Measurements from ENCODE around the gene ATP6V1A.

The ATP6V1A gene

DNA sequence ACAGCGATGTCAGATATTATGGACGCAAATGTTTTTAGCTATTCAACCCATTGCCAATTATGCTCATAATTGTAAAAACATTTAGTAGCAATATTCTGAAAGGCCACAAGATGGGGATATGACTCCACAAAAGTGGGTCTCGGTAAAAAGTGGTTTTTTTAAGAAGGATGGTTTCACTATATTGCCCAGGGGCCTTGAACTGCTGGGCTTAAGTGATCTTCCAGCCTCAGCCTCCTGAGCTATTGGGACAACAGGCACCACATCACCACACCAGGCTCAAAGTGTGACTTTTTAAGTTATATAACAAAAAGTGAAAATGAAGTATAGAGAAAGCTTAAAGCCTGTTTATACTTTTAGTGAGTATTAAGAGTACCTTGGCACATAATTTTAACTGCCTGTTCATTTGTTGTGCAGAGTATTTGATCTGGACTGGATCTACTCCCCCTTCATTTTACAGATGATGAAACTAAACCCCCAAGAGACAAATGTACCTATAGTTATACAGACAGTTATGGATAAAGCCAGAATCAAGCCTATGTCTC lies 10.2 kb upstream of the ATP6V1A start:
- Mint-ChIP-seq H3K4me3 (no peak overlapping the region), H3K27ac (peak overlapping the region; percentile 88), H3K36me3 (no peaks in the 10 kb centered on the region), H3K9me3 (ENCODE audit: low read depth) (no peaks in the 10 kb centered on the region), H3K27me3 (no peaks in the 10 kb centered on the region), H3K4me1 (ENCODE audit: low read depth) (peaks cover 65% of the 10 kb centered on the region)

DNA sequence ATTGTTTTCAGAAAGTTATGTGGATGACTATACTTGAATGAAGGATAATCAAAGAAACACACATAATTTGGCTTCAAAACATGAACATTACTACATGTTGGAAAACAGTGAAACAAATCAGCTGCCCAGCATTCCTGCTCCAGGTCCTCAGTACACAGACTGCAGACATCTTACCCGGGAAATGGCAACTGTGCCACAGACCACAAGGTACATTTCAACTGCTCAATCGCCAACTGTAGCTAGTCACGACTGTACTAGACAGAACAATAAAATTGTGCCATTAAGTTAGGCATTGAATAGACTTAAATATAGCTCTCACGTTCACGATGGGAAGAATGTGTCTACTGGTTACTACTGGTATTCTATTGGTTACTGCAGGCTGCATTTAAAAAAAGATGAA lies 5.7 kb upstream of the ATP6V1A start:
- Mint-ChIP-seq H3K4me1 (ENCODE audit: low read depth) (peaks cover 68% of the 10 kb centered on the region), H3K27me3 (no peaks in the 10 kb centered on the region), H3K27ac (peak overlapping the region; percentile 0), H3K4me3 (peak overlapping the region; percentile 48), H3K36me3 (peaks cover 5% of the 10 kb centered on the region), H3K9me3 (ENCODE audit: low read depth) (no peaks in the 10 kb centered on the region)

DNA sequence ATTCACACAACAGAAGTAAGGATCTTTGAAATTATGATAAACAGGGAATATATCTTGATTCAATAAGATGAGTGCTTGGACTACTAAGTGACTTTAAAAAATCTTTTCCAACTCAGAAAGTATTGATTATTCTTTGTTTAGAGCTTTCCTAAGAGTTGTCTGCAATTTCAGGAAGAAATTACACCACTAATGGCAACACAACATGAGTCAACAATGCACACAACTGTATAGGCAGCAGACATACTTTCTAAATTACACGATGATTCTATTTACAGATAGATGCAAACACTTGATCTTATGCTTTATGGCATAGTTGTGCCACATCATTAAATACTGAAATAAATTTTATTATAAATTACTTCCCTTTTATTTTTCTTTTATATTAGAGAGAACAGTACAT lies 5.2 kb upstream of the ATP6V1A start:
- H3K4me3 Mint-ChIP-seq: peak overlapping the region; percentile 23
- H3K27ac Mint-ChIP-seq: no peak overlapping the region
- H3K27me3 Mint-ChIP-seq: no peaks in the 10 kb centered on the region
- no peaks in the 10 kb centered on the region for H3K9me3 Mint-ChIP-seq (ENCODE audit: low read depth)
- peaks cover 5% of the 10 kb centered on the region for H3K36me3 Mint-ChIP-seq
- peaks cover 66% of the 10 kb centered on the region for H3K4me1 Mint-ChIP-seq (ENCODE audit: low read depth)

DNA sequence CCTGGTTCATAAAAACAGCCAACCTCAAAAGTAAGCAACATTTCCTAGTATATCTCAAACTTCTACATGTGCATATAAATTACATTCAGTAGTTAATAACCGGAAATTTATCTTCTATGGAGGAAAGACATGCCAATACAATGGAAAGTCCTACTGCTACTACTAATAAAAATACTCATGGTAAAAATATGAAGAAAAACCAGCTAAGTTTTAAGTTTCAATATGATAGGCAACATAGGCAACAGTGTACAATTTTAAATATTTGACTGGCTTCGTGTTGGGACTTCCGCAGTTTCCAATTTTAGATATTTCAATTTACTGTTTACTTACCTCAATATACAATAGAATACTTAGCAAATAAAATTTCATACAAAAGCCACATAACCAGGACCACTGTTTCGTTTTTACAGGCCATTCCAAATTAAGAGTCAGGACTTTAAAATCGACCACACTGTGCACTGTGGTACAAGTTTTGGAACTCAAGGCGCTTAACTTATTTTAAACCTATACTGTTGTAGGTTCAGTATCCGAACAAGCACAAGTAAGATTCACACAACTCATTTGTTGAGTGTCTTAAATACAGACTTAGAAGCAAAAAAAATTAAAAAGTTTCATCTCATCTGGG lies 3.7 kb upstream of the ATP6V1A start:
- peaks cover 5% of the 10 kb centered on the region for H3K36me3 Mint-ChIP-seq

DNA sequence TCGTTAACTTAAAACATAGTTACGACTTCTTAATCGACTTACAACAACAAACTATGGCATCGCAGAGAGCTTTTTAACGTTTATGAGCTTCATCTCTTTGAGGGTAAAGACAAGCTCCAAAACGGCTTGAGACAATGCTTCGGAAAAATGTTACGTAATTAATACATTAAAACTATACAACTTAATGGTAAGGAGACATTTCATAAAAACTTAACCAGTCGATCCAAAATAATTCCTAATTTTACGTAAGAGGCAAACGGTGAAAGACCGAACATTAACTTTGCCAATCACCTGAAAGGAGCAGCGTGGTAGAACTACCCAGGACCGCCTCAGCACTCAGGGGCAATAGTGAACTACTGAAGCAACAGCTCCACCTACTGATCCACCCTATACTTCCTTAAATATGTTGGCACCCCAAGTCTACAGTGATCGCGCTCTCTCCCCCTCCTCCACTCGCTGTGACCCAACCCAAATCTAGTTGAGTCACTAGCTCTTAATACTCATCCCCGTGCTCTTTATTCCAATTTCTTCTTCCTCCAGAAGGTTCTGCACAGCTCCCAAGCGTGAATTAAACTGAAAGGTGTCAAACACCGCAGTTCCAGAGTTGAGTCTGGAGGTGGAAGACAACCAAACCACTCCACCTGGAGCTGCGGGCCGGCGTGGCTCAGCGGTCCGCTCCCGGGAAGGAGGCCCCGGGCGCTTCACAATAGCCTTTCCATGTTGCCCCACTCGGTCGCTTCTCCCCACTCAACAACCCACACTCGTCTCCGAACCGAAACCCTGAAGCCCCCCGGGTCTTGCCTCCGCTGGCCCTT lies 1.7 kb upstream of the ATP6V1A start:
- Mint-ChIP-seq H3K27ac (peak overlapping the region; percentile 95), H3K27me3 (no peaks in the 10 kb centered on the region), H3K4me3 (peak overlapping the region; percentile 95), H3K4me1 (ENCODE audit: low read depth) (peaks cover 70% of the 10 kb centered on the region), H3K9me3 (ENCODE audit: low read depth) (no peaks in the 10 kb centered on the region), H3K36me3 (peaks cover 5% of the 10 kb centered on the region)

More for the DNA sequence above, 3.7 kb upstream of the ATP6V1A start:
- H3K4me1 Mint-ChIP-seq (ENCODE audit: low read depth): peaks cover 62% of the 10 kb centered on the region
- H3K4me3 Mint-ChIP-seq: peak overlapping the region; percentile 95
- no peaks in the 10 kb centered on the region for H3K27me3 Mint-ChIP-seq
- no peaks in the 10 kb centered on the region for H3K9me3 Mint-ChIP-seq (ENCODE audit: low read depth)
- H3K27ac Mint-ChIP-seq: no peak overlapping the region

DNA sequence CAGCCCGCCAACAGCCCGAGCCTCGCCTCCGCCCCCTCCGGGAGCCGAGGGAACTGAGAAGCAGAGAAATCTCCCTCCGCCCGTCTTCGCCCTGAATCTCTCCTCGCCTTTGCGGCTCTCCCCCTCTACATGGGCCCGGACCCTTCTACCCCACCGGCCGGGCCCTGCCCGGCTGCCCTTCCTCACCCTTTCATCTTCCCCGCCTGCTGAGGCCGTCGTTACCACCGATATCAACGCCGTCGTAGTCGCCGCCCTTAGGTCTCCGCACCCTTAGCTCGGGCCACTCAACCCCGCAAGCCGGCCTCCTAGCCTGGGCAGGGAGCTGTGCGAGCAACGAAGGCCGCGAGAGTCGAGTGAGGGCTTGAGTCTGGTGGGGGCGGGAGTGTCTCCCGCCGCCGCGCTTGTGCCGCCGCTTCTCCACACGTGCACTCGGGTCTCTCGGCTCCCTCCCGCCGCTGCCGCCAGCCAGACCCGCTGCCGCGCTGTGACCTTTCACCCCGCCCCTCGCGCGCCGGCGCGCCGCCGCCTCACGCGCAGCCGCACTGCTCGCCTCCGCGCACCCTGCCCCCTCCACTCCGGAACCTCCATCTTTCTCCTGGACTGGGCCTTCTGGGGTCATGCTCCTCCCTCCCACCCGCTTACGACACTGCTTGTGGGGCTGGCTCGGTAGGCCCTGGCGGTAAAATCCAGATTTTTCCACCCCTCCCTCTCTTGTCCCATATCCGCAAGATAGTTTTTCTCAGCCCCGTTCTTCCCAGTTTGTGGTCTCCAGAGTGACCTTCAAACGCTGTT lies 883 bp upstream of the ATP6V1A start, which contains the start of gene NAA50:
NAA50 (minus strand) TSS at position 494 of the 792 bp plus-strand sequence; CDS start at position 194, 300 bp downstream.
- Mint-ChIP-seq H3K9me3 (ENCODE audit: low read depth) (no peaks in the 10 kb centered on the region), H3K27me3 (no peaks in the 10 kb centered on the region), H3K4me3 (peak within 1 kb of the TSS; percentile 95), H3K27ac (peak within 1 kb of the TSS; percentile 100), H3K4me1 (ENCODE audit: low read depth) (peaks cover 66% of the 10 kb centered on the region), H3K36me3 (peaks cover 5% of the 10 kb centered on the region)

DNA sequence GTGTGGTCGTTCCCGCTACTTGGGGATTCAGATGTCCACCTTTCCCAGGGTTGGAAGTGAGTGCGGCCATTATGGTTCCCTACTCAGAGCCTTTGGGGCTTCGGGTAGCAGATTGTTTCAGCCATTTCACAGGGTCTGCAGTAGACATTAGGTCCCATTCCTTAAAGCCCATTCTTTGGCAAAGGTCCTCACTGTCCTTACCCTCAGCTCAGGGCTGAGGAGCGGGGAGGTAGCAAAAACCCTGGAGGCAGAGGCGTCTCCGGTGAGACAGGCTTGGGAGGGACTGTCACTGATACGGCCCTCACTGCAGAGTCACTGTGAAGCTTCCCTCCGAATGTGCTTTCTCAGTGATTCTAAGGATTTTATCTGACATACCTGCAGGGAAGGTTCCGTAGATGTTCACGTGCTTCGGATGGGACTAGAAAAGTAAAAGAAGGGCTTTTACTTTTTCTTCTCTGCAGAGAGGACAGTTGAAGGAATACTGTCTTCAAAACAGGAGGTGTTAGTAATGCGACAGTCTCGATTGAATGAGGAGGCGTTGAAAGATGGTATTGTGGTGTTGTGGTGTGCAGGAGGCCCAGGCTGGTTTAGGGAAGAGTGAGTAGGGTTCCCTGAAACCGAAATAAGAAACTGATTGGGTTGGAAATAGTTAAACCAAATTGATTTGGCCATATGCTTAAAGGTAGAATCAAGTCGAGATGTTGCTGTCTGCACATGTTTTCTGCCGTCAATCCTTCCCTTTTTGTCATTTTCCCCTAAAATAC lies 630 bp downstream of the ATP6V1A start:
- no peaks in the 10 kb centered on the region for H3K27me3 Mint-ChIP-seq
- H3K4me1 Mint-ChIP-seq (ENCODE audit: low read depth): peaks cover 55% of the 10 kb centered on the region
- H3K27ac Mint-ChIP-seq: peak overlapping the region; percentile 100
- H3K36me3 Mint-ChIP-seq: peaks cover 5% of the 10 kb centered on the region
- H3K4me3 Mint-ChIP-seq: peak overlapping the region; percentile 95
- H3K9me3 Mint-ChIP-seq (ENCODE audit: low read depth): no peaks in the 10 kb centered on the region

DNA sequence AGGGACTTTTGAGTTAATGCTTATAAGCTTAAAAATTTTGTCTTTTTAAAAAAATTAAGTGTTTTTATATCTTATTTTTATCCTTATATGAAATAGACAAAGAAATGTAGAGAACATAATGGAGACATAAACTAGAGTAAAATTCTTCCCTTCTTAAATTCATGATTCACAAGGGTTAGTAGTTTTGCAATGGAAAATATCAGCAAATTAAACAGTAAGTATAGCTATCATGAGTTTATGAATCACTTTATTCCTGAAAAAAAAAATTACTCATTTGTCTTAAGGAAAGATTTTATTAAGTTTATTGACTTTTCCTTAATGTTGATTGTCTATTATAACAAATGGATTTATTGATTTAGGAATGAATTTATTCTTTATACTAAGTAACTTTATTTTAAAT lies 4.3 kb downstream of the ATP6V1A start:
- H3K27me3 Mint-ChIP-seq: no peaks in the 10 kb centered on the region
- no peak overlapping the region for H3K4me3 Mint-ChIP-seq
- H3K4me1 Mint-ChIP-seq (ENCODE audit: low read depth): peaks cover 36% of the 10 kb centered on the region
- H3K36me3 Mint-ChIP-seq: no peaks in the 10 kb centered on the region
- H3K9me3 Mint-ChIP-seq (ENCODE audit: low read depth): no peaks in the 10 kb centered on the region
- no peak overlapping the region for H3K27ac Mint-ChIP-seq

DNA sequence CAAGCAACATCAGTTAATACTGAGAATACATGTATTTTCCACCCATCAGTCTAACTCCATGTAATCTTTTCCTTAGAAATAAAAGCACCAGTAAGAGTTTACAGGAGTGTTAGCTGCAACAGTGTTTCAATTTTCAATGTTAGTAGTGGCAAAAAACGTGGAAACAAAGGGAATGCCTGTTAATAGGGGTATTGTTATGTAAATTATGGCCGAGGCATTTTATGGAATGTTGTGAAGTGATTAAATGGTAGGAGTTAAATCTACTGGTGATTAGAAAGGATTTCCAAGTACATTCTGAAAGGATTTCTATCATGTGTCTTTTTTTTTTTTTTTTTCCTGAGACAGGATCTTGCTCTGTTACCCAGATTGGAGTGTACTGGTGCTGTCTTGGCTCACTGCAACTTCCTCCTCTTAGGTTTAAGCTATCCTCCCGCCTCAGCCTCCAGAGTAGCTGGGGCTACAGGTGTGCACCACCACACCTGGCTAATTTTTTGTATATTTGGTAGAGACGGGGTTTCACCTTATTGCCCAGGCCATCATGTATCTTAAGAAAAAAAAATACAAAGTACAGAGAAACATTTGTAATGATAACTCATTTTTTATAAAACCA lies 6.6 kb downstream of the ATP6V1A start:
- Mint-ChIP-seq H3K27ac (no peak overlapping the region), H3K36me3 (peaks cover 4% of the 10 kb centered on the region), H3K4me1 (ENCODE audit: low read depth) (peaks cover 26% of the 10 kb centered on the region), H3K9me3 (ENCODE audit: low read depth) (peaks cover 4% of the 10 kb centered on the region), H3K4me3 (no peak overlapping the region), H3K27me3 (no peaks in the 10 kb centered on the region)

DNA sequence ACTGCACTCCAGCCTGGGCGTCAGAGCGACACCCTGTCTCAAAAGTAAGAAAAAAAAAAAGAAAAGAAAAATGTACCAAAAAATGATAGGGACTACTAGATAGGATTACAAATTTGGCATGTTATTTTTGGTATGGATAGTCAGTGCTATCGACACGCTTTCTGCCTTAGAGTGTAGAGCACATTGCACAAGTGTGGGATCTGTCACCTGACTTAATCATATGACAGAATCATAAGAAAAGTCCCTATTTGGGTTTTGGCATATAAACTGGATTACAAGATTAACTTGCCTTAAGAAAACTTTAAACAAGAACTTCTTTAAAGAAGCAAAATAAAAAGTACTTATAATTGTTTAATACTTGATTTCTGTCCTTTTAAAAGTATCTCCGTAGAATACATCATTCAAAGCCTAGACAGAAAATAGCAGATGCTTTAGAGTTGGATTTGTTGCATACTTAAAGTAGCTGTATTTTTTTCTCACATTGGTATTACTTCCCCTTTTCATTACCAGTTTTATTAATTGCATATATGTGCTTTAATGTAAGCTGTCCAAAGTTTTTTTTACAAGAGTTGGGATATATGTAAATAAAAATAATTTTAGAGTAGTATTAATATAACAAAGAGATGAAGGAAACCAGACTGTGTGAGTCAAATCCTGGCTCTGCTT lies 7.8 kb downstream of the ATP6V1A start:
- Mint-ChIP-seq H3K4me3 (no peak overlapping the region), H3K27ac (no peak overlapping the region), H3K27me3 (no peaks in the 10 kb centered on the region), H3K4me1 (ENCODE audit: low read depth) (peaks cover 18% of the 10 kb centered on the region), H3K36me3 (peaks cover 5% of the 10 kb centered on the region), H3K9me3 (ENCODE audit: low read depth) (peaks cover 4% of the 10 kb centered on the region)

DNA sequence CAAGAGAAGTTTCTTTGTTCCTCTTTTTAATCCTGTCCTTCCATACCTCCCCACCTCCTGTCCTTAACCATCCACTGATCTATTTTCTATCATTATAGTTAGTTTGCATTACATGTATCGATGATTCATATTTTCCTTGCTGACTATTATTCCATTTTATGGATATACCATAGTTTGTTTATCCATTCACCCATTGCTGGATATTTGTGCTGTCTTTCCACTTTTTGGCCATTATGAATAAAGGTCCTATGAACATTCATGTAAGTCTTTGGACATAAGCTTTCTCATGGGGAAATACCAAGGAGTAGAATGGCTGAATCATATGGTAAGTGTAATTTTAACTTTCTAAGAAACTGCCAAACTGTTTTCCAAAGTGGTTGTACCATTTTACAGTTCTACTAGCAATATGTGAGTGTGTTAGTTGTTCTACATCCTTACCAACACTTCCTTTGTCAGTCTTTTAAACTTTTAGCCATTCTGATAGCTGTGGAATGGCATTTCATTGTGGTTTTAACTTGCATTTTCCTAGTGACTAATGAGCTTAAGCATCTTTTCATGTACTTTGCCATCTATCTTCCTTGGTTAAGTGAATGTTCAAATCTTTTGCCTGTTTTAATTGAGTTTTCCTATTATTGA lies 11.7 kb downstream of the ATP6V1A start:
- Mint-ChIP-seq H3K27me3 (no peaks in the 10 kb centered on the region), H3K4me3 (no peak overlapping the region), H3K36me3 (peaks cover 5% of the 10 kb centered on the region), H3K9me3 (ENCODE audit: low read depth) (peaks cover 4% of the 10 kb centered on the region), H3K27ac (no peak overlapping the region), H3K4me1 (ENCODE audit: low read depth) (peaks cover 11% of the 10 kb centered on the region)

DNA sequence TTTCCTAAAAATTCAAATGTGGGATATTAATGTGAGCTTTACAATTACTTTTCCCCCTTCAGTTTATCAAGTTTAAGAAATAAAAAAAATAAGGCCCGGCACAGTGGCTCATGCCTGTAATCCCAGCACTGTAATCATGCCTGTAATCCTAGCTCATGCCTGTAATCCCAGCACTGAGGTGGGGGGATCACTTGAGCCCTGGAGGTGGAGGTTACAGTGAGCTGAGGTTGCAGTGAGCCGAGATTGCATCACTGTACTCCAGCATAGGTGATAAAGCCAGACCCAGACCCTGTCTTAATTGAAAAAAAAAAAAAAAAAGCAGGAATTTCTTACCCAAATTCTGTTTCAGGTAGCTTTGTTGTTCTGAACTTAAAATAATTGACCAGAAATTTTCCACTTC lies 17.9 kb downstream of the ATP6V1A start:
- Mint-ChIP-seq H3K27ac (no peak overlapping the region), H3K4me1 (ENCODE audit: low read depth) (peaks cover 4% of the 10 kb centered on the region), H3K36me3 (no peaks in the 10 kb centered on the region), H3K27me3 (no peaks in the 10 kb centered on the region), H3K9me3 (ENCODE audit: low read depth) (no peaks in the 10 kb centered on the region), H3K4me3 (no peak overlapping the region)

DNA sequence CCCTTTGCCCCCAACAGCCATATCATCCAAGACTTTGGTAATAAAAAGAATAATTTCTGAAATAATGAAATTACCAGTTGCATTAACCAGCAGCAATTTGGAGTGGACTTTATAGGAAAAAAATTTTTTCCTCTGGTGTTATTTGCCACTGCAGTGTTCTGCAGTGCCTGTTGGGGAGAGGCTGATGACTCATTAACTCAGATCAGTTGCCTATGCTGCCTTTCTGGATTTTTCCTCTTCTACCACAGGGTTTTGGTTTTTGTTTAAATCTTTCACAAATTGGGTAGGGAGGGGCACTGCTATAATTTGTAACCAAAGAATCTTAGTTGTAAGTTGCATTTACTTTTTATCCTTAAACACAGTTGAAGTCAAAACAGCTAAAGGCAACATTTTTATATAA lies 22.7 kb downstream of the ATP6V1A start:
- H3K27me3 Mint-ChIP-seq: no peaks in the 10 kb centered on the region
- peaks cover 7% of the 10 kb centered on the region for H3K4me1 Mint-ChIP-seq (ENCODE audit: low read depth)

More for the DNA sequence above, 22.7 kb downstream of the ATP6V1A start:
- H3K36me3 Mint-ChIP-seq: no peaks in the 10 kb centered on the region
- no peak overlapping the region for H3K4me3 Mint-ChIP-seq
- H3K27ac Mint-ChIP-seq: no peak overlapping the region
- no peaks in the 10 kb centered on the region for H3K9me3 Mint-ChIP-seq (ENCODE audit: low read depth)

Measured in activated naive CD8-positive, alpha-beta T cell (primary cell).